ENCODE measurements around the gene EYS. TPM values are rescaled to one million over a fixed set of nuclear protein-coding genes. Genes with fewer than 3 reads are reported as not detected.
"Not testable (repeated sequence)": the region's sequence is repeated elsewhere in the genome, so short reads cannot be mapped to it uniquely, and the experiment has no call there.

EYS gene
- total RNA-seq, 2 donors from 2014 or later, result not detected

DNA sequence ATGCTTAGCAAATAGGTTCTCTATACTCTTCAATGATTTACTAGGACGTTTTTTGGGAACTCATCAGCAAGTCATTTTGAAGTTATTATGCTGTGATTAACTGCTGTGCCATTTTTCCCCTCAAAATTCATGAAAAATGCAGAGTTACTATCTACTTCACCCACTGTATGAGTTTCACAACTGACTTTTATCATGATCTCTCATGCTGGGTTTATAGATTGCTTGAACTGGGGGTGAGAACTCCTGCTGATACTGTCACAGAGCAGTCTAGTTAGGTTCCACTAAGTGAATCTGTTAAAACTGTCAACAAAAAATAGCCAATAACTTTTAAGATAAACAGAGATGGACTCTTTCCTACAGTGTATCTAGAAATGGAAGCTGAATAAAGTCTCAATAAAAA is 136.7 kb downstream of the EYS start:
- Mint-ChIP-seq H3K27ac (no peak overlapping the region), H3K27me3 (no peaks in the 10 kb centered on the region), H3K4me1 (no peaks in the 10 kb centered on the region), H3K36me3 (ENCODE audit: low read depth) (no peaks in the 10 kb centered on the region), H3K9me3 (peaks cover 16% of the 10 kb centered on the region), H3K4me3 (no peak overlapping the region)
- no peak for ATAC-seq (replicated peaks)

DNA sequence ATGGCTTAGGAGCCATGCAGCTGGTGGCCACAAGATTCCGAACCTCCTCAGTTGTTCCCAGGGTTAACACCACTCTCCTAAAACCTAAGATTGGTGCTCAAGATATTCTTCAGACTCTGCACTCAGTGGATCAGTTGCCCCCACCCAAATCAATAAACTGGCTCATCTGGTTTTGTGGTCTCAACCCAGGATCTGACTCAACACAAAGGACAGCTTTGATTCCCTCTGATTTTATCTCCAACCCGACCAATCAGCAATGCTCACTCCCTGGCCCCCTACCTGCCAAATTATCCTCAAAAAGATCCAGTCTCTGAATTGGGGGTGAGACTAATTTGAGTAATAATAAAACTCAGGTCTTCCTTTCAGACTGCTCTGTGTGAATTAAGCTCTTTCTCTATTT is 137.5 kb downstream of the EYS start:
- H3K27ac Mint-ChIP-seq, result no peak overlapping the region
- no peaks in the 10 kb centered on the region for H3K27me3 Mint-ChIP-seq
- H3K36me3 Mint-ChIP-seq (ENCODE audit: low read depth), result no peaks in the 10 kb centered on the region
- H3K9me3 Mint-ChIP-seq, result peaks cover 16% of the 10 kb centered on the region
- H3K4me1 Mint-ChIP-seq, result no peaks in the 10 kb centered on the region
- ATAC-seq (replicated peaks), result no peak
- no peak overlapping the region for H3K4me3 Mint-ChIP-seq

DNA sequence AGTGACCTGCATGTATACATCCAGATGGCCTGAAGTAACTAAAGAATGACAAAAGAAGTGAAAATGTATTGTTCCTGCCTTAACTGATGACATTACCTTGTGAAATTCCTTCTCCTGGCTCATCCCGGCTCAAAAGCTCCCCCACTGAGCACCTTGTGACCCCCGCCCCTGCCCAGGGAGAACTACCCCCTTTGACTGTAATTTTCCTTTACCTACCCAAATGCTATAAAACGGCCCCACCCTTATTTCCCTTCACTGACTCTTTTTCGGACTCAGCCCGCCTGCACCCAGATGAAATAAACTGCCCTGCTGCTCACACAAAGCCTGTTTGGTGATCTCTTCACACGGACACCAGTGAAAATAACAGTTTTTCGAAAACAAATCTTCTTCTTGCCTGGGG is 138.0 kb downstream of the EYS start:
- H3K27ac Mint-ChIP-seq; H3K4me1 Mint-ChIP-seq; H3K27me3 Mint-ChIP-seq; H3K36me3 Mint-ChIP-seq (ENCODE audit: low read depth); H3K4me3 Mint-ChIP-seq; ATAC-seq (replicated peaks): not testable (repeated sequence)
- peaks cover 11% of the 10 kb centered on the region for H3K9me3 Mint-ChIP-seq

DNA sequence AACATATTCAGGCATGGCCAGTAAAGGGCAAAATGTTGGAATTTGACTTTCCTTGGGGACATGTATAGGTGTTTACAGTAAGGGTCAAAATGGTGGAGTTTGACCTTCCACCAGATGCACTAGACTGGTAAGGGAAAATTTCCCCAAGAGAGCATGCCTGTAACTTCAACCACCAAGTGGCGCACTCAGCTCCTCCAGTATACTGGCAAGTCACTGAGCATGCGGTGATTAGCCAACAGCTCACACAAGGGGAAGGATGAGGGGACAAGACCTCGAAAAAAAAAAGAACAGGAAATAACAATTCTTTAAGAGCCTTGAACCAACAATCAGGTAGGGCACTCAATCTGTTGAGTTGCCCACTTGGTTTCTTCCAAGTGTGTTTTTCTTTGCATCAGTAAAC is 140.9 kb downstream of the EYS start:
- Mint-ChIP-seq H3K36me3 (ENCODE audit: low read depth) (no peaks in the 10 kb centered on the region), H3K27ac (no peak overlapping the region), H3K4me1 (no peaks in the 10 kb centered on the region), H3K9me3 (peaks cover 9% of the 10 kb centered on the region), H3K27me3 (no peaks in the 10 kb centered on the region), H3K4me3 (no peak overlapping the region)
- no peak for ATAC-seq (replicated peaks)

DNA sequence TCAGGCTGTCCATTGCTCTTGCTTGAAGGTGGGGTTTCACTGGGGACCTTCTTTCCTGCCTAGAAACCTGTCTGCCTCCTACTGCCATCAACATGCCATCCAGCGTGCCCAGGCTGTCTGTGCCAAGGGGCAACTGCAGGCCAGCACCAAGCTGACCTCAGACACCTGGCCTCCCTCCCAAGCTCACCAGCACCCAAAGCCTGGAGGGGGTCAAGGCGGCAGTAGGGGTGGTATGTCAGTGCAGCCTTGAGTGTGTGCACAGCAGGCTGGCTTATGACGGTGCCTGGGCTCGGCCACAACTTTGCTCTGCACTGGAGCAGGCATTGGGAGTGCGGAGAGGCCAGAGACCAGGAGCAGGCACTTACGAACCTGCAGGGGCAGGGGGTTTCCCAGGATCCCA is 149.0 kb downstream of the EYS start:
- Mint-ChIP-seq H3K36me3 (ENCODE audit: low read depth) (no peaks in the 10 kb centered on the region), H3K9me3 (no peaks in the 10 kb centered on the region), H3K27ac (no peak overlapping the region), H3K4me1 (no peaks in the 10 kb centered on the region), H3K4me3 (no peak overlapping the region), H3K27me3 (no peaks in the 10 kb centered on the region)
- ATAC-seq (replicated peaks), result no peak

DNA sequence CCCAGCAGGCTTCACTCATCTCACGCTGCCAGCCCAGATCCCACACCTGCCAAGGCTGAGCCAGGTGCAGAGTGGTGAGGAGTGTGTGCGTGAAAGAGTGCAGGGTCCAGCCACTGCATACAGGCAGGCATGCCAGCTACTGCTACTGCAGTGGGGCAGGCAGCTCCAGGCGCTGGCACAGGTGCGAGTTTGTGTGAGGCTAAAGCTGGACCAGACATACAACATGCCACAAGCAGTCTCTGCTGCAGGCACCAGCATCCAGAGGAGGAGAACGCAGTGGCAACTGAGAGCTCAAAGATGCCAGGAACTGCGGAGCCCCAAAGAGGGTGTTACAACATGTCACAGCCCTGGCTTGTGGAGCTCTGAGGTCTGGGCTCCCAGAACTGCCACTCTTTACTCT is 149.8 kb downstream of the EYS start:
- no peaks in the 10 kb centered on the region for H3K36me3 Mint-ChIP-seq (ENCODE audit: low read depth)
- H3K9me3 Mint-ChIP-seq, result no peaks in the 10 kb centered on the region
- no peaks in the 10 kb centered on the region for H3K27me3 Mint-ChIP-seq
- ATAC-seq (replicated peaks), result no peak
- no peak overlapping the region for H3K4me3 Mint-ChIP-seq
- H3K27ac Mint-ChIP-seq, result no peak overlapping the region
- no peaks in the 10 kb centered on the region for H3K4me1 Mint-ChIP-seq

DNA sequence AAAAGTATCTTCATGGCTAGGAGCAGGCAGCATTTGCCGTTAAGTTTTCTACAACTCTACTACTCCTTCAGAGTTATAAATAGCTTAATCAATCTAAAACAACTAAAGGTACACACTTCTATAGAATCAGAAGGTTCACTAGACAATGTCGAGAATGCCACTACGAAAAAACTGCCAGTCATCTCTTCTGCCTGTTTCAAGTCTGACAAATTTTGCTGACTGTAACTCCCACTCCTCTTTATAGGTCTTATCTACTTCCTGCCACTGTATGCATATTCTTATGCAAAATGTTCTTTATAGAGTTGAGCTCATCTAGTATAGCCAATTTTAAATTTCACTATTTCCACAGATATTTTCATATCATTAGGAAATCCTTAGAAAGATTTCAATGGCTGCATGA is 160.1 kb downstream of the EYS start:
- no peaks in the 10 kb centered on the region for H3K9me3 Mint-ChIP-seq

DNA sequence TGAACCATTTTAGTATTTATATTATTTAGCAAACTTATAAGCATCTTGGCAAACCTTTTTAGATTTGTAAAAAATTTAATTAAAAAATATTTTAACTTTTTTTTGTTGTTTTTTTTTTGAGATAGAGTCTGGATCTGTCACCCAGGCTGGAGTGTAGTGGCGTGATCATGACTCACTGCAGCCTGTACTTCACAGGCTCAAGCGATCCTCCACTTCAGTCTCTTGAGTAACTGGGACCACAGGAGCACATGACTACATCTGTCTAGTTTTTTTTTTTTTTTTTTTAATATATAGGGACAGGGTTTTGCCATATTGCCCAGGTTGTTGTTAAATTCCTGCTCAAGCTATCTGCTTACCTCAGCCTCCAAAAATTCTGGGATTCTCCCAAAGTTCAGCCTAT is 161.1 kb downstream of the EYS start:
- ATAC-seq (replicated peaks), result no peak
- H3K27me3 Mint-ChIP-seq, result no peaks in the 10 kb centered on the region
- H3K36me3 Mint-ChIP-seq (ENCODE audit: low read depth), result no peaks in the 10 kb centered on the region
- no peaks in the 10 kb centered on the region for H3K4me1 Mint-ChIP-seq
- no peak overlapping the region for H3K27ac Mint-ChIP-seq
- H3K9me3 Mint-ChIP-seq, result peaks cover 3% of the 10 kb centered on the region
- H3K4me3 Mint-ChIP-seq, result no peak overlapping the region

More for the DNA sequence above, 160.1 kb downstream of the EYS start:
- Mint-ChIP-seq H3K27ac (no peak overlapping the region), H3K4me1 (no peaks in the 10 kb centered on the region), H3K4me3 (no peak overlapping the region), H3K36me3 (ENCODE audit: low read depth) (no peaks in the 10 kb centered on the region), H3K27me3 (no peaks in the 10 kb centered on the region)
- no peak for ATAC-seq (replicated peaks)

DNA sequence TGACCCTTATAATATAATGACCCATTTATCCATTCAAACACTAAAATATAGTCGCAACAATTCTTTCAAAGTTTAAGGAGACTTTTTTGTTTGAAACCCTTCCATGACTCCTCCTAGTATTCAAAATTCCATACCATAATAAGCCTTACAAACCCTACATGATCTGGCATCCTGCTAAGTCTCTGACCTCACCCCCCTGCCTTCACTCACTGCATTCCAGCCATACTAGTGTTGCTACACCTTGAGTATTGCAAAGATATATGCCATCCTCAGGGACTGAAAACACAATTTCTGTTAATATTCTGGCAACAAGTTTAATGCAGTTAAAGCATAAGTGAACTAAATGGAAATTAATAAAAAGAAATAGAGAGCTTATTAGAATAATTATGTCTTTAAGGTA is 168.4 kb downstream of the EYS start:
- no peak for ATAC-seq (replicated peaks)
- Mint-ChIP-seq H3K36me3 (ENCODE audit: low read depth) (no peaks in the 10 kb centered on the region), H3K27me3 (no peaks in the 10 kb centered on the region), H3K9me3 (peaks cover 11% of the 10 kb centered on the region), H3K4me3 (no peak overlapping the region), H3K27ac (no peak overlapping the region), H3K4me1 (no peaks in the 10 kb centered on the region)

DNA sequence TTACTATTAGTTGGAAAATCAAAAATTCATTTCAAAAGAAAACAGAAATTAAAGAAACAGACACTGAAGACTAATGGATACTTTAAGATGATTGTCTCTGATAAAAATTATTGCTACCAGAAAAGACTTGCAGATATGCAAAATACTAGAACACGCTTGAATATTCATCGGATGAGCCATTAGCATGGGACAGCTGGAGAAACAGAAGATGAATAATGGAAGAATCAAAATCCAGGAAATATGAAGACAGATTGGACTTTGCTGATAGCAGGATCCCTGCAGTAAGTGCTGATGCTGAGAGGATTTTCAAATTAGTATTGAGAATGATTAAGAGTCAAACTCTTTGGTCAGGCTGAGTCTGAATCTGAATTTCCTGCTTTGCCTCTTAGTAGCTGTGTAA is 169.4 kb downstream of the EYS start:
- Mint-ChIP-seq H3K36me3 (ENCODE audit: low read depth) (no peaks in the 10 kb centered on the region), H3K4me3 (no peak overlapping the region), H3K9me3 (peaks cover 11% of the 10 kb centered on the region), H3K27me3 (no peaks in the 10 kb centered on the region), H3K27ac (no peak overlapping the region), H3K4me1 (no peaks in the 10 kb centered on the region)
- no peak for ATAC-seq (replicated peaks)

DNA sequence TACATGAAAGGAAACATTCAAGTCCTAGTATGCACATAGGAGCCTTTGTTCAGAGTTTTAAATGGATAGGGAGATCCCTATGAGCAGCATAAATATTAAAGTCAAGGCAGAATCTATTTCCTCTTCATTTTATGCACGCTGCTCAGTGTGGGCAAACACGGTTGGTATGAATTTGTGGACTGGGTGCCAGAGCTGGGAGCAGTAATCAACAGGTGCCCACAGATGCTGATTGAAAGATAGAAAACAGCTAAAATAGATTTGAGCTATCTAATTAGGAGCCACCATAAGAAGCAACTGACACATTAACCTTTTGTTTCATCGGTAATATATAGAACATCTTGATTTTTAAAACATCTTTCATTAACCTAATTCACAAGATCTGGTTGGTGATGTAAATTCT is 175.5 kb downstream of the EYS start:
- Mint-ChIP-seq H3K4me1 (no peaks in the 10 kb centered on the region), H3K9me3 (peaks cover 8% of the 10 kb centered on the region), H3K27ac (no peak overlapping the region), H3K36me3 (ENCODE audit: low read depth) (no peaks in the 10 kb centered on the region), H3K27me3 (no peaks in the 10 kb centered on the region), H3K4me3 (no peak overlapping the region)
- ATAC-seq (replicated peaks), result no peak

DNA sequence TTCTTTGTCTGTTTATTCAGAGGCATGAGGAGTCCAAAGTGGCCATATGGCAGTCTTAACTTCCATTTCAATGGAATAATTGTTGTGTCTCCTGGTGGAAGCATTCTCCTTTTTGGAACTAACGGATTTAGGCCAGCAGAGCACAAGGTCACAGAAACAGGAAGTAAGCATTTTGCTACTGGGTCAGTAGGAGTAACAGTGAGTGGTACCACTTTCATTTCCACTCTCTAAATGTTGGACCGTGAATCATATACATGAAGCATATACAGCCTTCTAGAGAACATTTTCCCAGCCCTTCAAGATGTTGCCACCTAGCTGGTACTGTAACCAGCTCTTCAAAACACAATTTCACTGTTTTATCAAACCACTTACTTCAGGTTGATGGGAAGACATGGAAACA is 182.8 kb downstream of the EYS start:
- ATAC-seq (replicated peaks), result no peak
- Mint-ChIP-seq H3K4me3 (no peak overlapping the region), H3K4me1 (no peaks in the 10 kb centered on the region), H3K27me3 (no peaks in the 10 kb centered on the region), H3K36me3 (ENCODE audit: low read depth) (no peaks in the 10 kb centered on the region), H3K9me3 (peaks cover 4% of the 10 kb centered on the region), H3K27ac (no peak overlapping the region)

DNA sequence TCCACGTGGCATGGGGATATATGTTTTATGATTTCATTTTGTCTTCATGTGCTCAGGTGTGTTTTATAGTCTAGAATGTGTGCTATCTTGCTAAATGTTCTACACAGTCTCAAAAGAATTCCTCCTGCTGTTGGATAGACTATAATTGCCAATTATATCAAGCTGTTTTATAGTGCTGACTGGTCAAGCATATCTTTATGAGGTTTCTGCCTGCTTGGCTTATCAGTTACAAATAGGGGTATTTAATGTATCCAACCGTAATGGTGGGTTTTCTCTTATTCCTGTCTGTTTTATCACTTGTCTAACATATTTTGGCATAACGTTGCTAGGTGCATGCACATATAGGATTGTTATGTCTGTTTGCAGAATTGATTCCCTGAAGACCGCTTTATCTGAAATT is 201.3 kb downstream of the EYS start:
- no peaks in the 10 kb centered on the region for H3K27me3 Mint-ChIP-seq
- H3K9me3 Mint-ChIP-seq, result peaks cover 16% of the 10 kb centered on the region
- no peak overlapping the region for H3K4me3 Mint-ChIP-seq
- H3K4me1 Mint-ChIP-seq, result no peaks in the 10 kb centered on the region
- no peak for ATAC-seq (replicated peaks)
- no peaks in the 10 kb centered on the region for H3K36me3 Mint-ChIP-seq (ENCODE audit: low read depth)
- no peak overlapping the region for H3K27ac Mint-ChIP-seq

DNA sequence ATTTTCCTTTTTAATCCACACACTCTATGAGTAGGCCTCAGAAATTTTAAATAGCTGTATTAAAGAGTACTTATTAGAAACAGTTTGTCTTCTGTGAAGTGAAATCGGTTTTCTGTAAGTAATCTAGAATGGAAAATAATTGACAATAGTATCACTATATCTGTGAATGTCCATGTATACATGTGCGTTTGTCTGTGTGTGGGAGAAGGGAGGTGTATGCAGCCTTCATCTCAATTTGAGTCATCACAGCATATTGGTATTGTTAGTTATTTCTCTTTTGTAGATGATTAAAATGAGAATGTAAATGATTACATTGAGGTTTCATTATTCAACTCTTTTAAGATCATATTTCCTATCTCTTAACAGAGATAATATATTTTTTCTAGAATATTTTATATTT is 206.0 kb downstream of the EYS start:
- H3K36me3 Mint-ChIP-seq (ENCODE audit: low read depth), result no peaks in the 10 kb centered on the region
- peaks cover 22% of the 10 kb centered on the region for H3K9me3 Mint-ChIP-seq
- no peaks in the 10 kb centered on the region for H3K27me3 Mint-ChIP-seq
- no peak overlapping the region for H3K4me3 Mint-ChIP-seq
- H3K27ac Mint-ChIP-seq, result no peak overlapping the region
- H3K4me1 Mint-ChIP-seq, result no peaks in the 10 kb centered on the region
- no peak for ATAC-seq (replicated peaks)

DNA sequence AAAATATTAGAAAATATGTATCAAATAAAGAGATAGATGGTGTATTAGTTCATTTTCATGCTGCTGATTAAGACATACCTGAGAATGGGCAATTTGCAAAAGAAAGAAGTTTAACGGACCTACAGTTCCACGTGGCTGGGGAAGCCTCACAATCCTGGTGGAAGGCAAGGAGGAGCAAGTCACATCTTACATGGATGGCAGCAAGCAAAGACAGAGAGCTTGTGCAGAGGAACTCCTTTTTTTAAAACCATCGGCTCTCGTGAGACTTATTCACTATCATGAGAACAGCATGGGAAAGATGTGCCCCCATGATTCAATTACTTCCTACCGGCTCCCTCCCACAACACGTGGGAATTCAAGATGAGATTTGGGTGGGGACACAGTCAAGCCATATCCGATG is 223.4 kb downstream of the EYS start:
- not testable (repeated sequence) for H3K27ac Mint-ChIP-seq; ATAC-seq (replicated peaks); H3K27me3 Mint-ChIP-seq; H3K4me3 Mint-ChIP-seq; H3K9me3 Mint-ChIP-seq; H3K36me3 Mint-ChIP-seq (ENCODE audit: low read depth); H3K4me1 Mint-ChIP-seq

DNA sequence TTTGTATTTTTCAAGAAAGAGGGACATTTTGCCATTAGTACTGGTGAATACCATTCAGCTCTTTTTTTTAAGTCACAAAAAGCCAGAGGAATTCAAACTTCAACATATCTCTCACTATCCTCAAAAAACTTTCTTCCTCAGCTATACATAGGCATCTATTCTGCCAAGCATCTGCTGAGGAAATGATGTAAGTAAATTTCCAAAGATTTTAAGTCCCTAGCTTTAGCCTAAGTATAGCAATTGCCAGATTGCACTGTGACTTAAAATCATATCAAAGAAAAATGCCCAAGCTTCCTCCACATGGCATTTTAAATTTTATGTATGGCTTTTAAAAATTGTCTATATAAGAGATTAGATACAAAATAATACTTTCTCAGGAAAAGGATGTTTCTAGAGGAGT is 237.4 kb downstream of the EYS start:
- H3K9me3 Mint-ChIP-seq, result peaks cover 6% of the 10 kb centered on the region
- no peak overlapping the region for H3K27ac Mint-ChIP-seq
- ATAC-seq (replicated peaks), result no peak
- H3K4me3 Mint-ChIP-seq, result no peak overlapping the region
- no peaks in the 10 kb centered on the region for H3K27me3 Mint-ChIP-seq
- H3K36me3 Mint-ChIP-seq (ENCODE audit: low read depth), result no peaks in the 10 kb centered on the region
- no peaks in the 10 kb centered on the region for H3K4me1 Mint-ChIP-seq

Data from activated T-helper 17 cell treated with anti-CD3 and anti-CD28 coated beads, Interleukin-2, amount 50 U/mL, for 72 hours (primary cell).